HG02885 (cell line): ENCODE results near the gene PPP1R37.

Source experiments
- ATAC-seq: cut with Tn5 transposase; IDR thresholded peaks from one replicate; pipeline ENCODE4 v1.9.1; 2021; ENCODE audit warnings: mild to moderate bottlenecking; ENCODE audit not compliant: unreplicated experiment, poor library complexity

PPP1R37 gene

GRCh38 chr19:45179072-45179891 lies 86.3 kb downstream of the PPP1R37 start:
- ATAC-seq: no peak

- no peak for ATAC-seq
These were observed 87.0 kb downstream of the PPP1R37 start for GRCh38 chr19:45179892-45180370.

DNA sequence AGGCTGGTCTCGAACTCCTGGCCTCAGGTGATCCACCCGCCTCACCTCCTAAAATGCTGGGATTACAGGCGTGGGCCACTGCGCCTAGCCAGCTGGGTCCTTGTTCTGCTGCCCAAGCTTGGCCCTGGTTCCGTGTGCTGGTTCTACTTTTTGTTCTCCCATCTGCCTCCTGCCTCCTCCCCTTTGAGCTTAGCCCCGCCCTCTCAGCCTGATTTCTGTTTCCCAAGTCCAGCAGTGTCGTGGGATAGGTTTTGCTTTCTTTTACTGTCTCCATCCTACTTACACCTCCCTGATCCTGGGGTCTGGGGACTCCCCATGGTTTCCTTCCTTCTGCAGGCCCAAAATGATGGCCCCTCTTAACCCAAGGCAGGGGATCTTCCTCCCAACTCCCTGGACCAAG lies 88.0 kb downstream of the PPP1R37 start:
- no peak for ATAC-seq

- no peak for ATAC-seq
These were observed 89.8 kb downstream of the PPP1R37 start for GRCh38 chr19:45182758-45183157.

DNA sequence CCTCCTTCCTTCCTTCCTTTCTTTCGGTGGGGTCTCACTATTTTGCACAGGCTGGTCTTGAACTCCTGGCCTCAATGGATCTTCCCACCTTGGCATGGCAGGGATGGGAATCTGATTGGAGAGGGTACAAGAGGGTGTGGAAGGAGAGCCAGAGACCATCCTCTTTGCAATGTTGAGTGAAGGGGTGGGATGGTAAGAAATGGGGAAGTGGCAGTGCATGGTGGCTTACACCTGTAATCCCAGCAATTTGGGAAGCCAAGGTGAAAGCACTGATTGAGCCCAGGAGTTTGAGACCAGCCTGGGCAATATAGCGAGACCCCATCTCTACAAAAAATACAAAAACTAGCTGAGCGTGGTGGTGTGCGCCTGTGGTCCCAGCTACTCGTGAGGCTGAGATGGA lies 91.1 kb downstream of the PPP1R37 start:
- no peak for ATAC-seq

DNA sequence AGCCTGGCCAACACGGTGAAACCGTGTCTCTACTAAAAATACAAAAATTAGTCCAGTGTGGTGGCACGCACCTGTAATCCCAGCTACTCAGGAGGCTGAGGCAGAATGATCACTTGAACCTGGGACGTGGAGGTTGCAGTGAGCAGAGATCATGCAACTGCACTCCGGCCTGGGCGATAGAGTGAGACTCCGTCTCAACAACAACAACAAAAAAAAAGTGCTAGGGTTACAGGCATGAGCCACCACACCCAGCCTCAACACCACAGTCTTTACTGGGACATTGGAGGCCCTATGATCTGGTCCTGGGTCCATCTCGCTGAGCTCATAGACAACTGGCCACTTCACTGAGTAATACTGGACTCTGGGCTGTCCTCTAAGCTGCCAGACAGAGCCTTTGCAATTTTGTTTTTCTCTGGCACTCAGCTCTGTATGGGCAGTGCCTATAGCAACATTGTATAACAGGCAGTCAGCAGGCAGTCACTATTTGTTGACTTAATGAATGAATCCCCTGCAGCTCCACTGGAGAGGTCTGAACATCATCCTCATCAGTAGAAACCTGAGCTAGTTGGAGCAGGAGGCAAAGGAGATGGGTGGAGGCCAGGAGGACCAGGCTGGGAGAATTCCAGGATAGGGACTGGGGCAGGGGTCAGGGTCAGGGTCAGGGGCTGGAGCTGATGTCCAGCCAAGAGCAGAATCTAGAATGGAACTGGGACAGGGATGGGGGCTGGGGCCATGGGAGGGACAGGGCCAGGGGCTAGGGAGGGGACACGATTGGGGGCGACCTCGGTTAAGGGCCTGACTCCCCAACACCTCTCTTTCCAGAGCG lies 93.7 kb downstream of the PPP1R37 start:
- ATAC-seq: no peak

GRCh38 chr19:45187421-45188100 lies 94.6 kb downstream of the PPP1R37 start:
- ATAC-seq: no peak

DNA sequence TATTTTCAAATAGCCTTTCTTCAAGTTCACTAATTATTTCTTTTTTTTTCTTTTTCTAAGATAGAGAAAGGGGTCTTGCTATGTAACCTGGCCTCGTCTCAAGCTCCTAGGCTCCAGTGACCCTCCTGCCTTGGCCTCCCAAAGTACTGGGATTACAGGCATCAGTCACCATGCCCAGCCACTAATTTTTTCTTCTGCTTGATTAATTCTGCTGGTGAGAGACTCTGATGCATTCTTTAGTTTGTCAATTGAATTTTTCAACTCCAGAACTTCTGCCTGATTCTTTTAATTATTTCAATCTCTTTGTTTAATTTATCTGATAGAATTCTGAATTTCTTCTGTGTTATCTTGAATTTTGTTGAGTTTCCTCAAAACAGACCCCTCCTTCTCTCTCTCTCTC lies 97.0 kb downstream of the PPP1R37 start:
- no peak for ATAC-seq

DNA sequence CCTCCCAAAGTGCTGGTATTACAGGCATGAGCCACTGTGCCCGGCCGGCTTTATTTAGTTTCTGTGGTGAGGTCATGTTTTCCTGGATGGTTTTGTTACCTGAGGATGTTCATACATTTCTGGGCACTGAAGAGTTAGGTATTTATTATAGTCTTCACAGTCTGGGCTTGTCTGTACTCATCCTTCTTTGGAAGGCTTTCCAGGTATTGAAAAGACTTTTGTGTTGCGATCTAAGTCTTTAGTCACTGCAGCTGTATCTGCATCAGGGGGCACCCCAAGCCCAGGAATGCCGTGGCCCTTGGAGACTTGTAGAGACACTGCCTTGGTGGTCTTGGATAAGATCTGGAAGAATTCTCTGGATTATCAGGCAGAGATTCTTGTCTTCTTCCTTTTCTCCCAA lies 98.4 kb downstream of the PPP1R37 start:
- ATAC-seq: no peak

GRCh38 chr19:45195764-45196163 lies 102.8 kb downstream of the PPP1R37 start:
- no peak for ATAC-seq
